ENCODE measurements around the gene URB1.
"Not testable (repeated sequence)": the region's sequence is repeated elsewhere in the genome, so short reads cannot be mapped to it uniquely, and the experiment has no call there.

The URB1 gene

GRCh38 chr21:32371913-32372314 lies 20.9 kb downstream of the URB1 start:
- FAIRE-seq (no peak), DNase-seq (ENCODE audit: low spot score) (no peak)

GRCh38 chr21:32370998-32371766 lies 21.6 kb downstream of the URB1 start:
- no peak for FAIRE-seq
- DNase-seq (ENCODE audit: low spot score) = no peak

GRCh38 chr21:32368961-32369360 lies 23.9 kb downstream of the URB1 start:
- not testable (repeated sequence) for FAIRE-seq; DNase-seq (ENCODE audit: low spot score)

GRCh38 chr21:32368386-32368785 lies 24.4 kb downstream of the URB1 start:
- FAIRE-seq = no peak
- DNase-seq (ENCODE audit: low spot score) = no peak

GRCh38 chr21:32367158-32367557 lies 25.7 kb downstream of the URB1 start:
- FAIRE-seq = no peak
- DNase-seq (ENCODE audit: low spot score) = no peak

GRCh38 chr21:32366191-32366590 lies 26.6 kb downstream of the URB1 start:
- FAIRE-seq (no peak), DNase-seq (ENCODE audit: low spot score) (no peak)

GRCh38 chr21:32364796-32365195 lies 28.0 kb downstream of the URB1 start:
- no peak for DNase-seq (ENCODE audit: low spot score)
- no peak for FAIRE-seq

- DNase-seq (ENCODE audit: low spot score) (no peak), FAIRE-seq (no peak)
Measured at GRCh38 chr21:32364387-32364786, 28.4 kb downstream of the URB1 start.

- DNase-seq (ENCODE audit: low spot score) (no peak), FAIRE-seq (no peak)
Measured at GRCh38 chr21:32360401-32360975, 32.3 kb downstream of the URB1 start.

GRCh38 chr21:32359719-32360260 lies 33.0 kb downstream of the URB1 start:
- FAIRE-seq (no peak), DNase-seq (ENCODE audit: low spot score) (peak; percentile 23)

- DNase-seq (ENCODE audit: low spot score) (no peak), FAIRE-seq (no peak)
Measured at GRCh38 chr21:32356874-32357395, 35.9 kb downstream of the URB1 start.

- FAIRE-seq (no peak), DNase-seq (ENCODE audit: low spot score) (no peak)
Measured at GRCh38 chr21:32353002-32353711, 39.7 kb downstream of the URB1 start.

- DNase-seq (ENCODE audit: low spot score) = no peak
- no peak for FAIRE-seq
Measured at GRCh38 chr21:32352526-32352925, 40.3 kb downstream of the URB1 start.

GRCh38 chr21:32351428-32351827 lies 41.4 kb downstream of the URB1 start:
- no peak for FAIRE-seq
- DNase-seq (ENCODE audit: low spot score) = no peak

GRCh38 chr21:32350981-32351380 lies 41.8 kb downstream of the URB1 start:
- DNase-seq (ENCODE audit: low spot score) = no peak
- FAIRE-seq = no peak

- no peak for FAIRE-seq
- DNase-seq (ENCODE audit: low spot score) = no peak
Measured at GRCh38 chr21:32350211-32350980, 42.4 kb downstream of the URB1 start.

- no peak for DNase-seq (ENCODE audit: low spot score)
- no peak for FAIRE-seq
Measured at GRCh38 chr21:32349333-32349944, 43.4 kb downstream of the URB1 start.

- FAIRE-seq = no peak
- no peak for DNase-seq (ENCODE audit: low spot score)
Measured at GRCh38 chr21:32348604-32349332, 44.0 kb downstream of the URB1 start.

GRCh38 chr21:32347977-32348376 lies 44.8 kb downstream of the URB1 start:
- FAIRE-seq = no peak
- no peak for DNase-seq (ENCODE audit: low spot score)

- no peak for FAIRE-seq
- no peak for DNase-seq (ENCODE audit: low spot score)
Measured at GRCh38 chr21:32347351-32347750, 45.5 kb downstream of the URB1 start.

Measured in urothelium cell line (cell line).